ENCODE data around the gene ARL4D.

ARL4D gene

GRCh38 chr17:43430936-43431713 lies 32.3 kb downstream of the ARL4D start:
- DNase-seq = no peak

GRCh38 chr17:43431714-43432523 lies 33.1 kb downstream of the ARL4D start:
- DNase-seq = no peak

DNA sequence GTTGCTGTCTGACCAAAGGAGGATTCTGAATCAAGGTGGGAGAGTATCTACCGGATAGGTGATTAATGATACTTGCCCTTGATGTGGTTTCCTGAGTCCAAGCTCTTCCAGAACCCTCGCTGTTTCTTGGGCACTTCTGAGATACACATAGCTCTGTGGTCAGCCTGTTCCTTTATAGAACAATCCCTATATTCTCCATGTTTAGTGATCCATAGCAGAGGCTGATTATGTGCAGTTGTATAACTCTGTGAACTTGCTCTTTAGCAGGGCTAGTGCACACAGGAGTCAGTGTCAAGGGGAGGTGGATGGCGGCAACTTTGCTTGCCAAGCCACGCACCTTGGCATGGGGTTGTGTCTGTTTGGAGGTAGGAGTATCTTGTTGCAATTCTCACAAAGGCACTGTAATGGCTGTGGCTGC lies 36.1 kb downstream of the ARL4D start:
- no peak for DNase-seq

- DNase-seq = no peak
These were observed 39.0 kb downstream of the ARL4D start for GRCh38 chr17:43437756-43438155.

- no peak for DNase-seq
These were observed 39.8 kb downstream of the ARL4D start for GRCh38 chr17:43438626-43439025.

DNA sequence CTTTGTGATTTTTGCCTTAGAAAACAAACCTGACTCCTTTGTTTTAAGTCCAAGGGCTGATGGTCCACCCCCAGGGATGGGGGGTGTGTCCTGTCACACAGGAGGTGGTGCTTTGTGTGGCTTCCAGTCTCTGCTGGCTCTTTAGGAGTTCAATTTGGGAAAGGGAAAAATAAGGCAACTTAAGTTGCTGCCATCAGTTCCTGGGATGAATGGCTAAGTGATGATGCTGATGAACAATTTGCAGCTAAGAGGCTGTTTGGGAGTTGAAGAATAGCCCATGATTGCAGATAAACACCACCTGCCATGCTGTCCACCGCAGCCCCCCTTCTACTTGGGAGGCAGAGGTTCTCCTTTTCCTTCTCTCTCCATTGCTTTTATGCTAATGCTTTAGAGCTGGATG lies 40.2 kb downstream of the ARL4D start:
- no peak for DNase-seq

DNA sequence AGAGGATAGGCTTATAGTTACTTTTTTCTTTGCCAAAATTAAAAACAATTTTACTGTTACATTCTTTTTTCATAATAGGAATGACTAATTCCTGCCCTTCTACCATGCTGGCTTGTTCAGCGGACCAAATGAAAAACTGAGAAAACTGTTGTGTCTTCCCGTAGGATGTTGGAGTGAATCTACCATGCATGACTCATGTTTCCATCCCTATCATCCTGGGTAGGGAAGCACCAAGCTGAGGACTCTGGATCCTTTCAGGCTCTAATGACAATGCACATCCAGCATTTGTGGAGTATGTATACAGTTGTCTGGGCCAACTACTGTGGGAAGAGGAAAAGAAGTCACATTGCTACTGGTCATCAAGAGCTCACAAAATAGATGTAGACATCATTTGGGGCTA lies 43.9 kb downstream of the ARL4D start:
- DNase-seq = no peak

DNA sequence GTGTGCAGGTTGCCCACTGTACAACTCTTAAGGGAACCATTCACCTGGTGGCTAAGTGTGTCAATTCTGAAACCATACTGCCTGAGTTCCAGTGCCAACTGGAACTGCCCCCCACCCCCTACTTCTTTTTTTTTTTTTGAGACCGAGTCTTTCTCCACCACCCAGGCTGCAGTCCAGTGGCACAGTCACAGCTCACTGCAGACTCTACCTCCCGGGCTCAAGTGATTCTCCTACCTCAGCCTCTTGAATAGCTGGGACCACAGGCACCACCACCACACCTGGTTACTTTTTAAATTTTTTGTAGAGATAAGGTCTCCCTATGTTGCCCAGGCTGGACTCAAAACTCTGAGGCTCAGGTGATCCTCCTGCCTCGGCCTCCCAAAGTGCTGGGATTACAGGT lies 44.6 kb downstream of the ARL4D start:
- DNase-seq = no peak

DNA sequence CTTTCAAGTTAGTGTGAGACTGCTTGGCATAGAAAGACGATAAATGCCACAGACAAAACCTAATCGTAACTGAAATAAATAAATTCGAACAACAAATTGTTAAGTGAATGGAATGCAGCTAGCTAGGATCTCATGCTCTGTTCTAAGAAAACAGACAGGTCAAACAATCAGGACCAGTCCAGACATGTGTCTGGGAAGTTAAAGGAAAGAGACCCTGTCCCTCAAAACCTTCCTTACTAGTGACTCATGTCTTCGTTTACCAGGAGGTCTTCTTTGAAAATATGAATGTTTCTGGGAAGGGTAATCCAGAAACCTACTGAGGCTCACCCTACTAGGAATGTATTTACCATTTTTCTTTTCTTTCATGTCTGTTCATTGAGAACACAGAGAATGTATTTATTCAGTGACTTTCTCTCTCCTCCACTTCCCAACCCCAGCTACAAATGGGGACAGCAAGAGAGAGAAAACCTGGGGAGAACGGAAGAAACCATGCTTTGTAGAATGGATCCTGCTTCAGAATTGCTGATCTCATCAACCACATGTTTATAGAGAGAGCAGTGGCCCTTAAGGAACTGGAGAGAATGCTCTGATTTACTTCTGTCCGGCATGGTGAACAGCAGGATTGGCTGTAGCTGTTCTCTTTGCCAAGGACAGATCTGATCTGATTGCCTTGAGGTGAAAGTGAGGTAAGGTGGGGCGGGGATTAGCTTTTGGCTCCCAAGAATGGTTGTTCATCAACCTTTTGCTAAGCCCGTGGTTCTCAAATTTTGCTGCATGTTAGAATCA lies 45.6 kb downstream of the ARL4D start:
- DNase-seq = no peak

- no peak for DNase-seq
These were observed 46.3 kb downstream of the ARL4D start for GRCh38 chr17:43445009-43445589.

DNA sequence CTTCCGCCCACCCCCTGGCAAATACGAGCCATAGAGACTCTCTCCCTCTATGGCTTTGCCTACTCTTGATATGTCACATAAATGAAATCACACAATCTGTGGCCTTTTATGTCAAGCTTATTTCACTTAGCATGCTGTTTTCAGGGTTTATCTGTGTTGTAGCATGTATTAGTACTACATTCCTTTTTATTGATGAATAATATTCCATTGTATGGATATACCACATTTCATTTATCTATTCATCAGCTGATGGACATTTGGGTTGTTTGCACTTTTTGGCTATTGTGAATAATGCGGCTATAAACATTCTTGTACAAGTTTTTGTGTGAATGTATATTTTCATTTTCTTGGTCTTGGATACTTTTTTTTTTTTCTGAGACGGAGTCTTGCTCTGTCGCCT lies 48.0 kb downstream of the ARL4D start:
- no peak for DNase-seq

DNA sequence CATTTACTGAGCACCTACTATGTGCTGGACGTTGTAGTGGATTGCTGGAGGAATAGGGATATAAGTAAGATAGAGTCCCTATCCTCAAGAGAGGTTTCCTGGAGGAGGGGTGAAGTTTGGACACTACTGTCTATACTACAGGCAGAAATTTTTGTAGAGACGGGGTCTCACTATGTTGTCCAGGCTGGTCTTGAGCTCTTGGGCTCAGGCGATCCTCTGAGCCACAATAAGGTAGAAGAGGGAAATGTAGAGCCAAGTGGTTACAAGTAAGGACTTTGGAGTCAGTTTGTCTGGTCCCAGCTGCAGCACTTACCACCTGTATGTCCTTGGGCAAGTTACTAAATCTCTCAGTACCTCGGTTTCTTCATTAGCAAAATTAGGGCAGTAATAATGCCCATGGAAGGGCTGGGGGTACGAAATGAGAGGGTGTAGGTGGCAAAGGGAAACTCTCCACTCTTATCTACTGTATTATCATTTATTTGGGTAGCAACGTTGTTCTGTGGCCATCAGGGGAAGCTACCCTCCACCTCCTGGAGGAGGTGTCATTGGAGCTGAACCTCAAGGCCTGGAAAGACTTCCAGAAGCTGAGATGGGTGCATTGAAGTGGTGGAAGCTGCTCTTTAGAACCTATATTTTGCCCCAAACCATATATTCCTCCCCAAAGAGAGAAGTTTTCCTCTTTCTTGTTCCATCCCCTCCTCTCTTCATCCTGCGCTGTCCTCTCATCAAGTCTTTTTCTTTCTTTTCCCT lies 50.1 kb downstream of the ARL4D start:
- no peak for DNase-seq

DNA sequence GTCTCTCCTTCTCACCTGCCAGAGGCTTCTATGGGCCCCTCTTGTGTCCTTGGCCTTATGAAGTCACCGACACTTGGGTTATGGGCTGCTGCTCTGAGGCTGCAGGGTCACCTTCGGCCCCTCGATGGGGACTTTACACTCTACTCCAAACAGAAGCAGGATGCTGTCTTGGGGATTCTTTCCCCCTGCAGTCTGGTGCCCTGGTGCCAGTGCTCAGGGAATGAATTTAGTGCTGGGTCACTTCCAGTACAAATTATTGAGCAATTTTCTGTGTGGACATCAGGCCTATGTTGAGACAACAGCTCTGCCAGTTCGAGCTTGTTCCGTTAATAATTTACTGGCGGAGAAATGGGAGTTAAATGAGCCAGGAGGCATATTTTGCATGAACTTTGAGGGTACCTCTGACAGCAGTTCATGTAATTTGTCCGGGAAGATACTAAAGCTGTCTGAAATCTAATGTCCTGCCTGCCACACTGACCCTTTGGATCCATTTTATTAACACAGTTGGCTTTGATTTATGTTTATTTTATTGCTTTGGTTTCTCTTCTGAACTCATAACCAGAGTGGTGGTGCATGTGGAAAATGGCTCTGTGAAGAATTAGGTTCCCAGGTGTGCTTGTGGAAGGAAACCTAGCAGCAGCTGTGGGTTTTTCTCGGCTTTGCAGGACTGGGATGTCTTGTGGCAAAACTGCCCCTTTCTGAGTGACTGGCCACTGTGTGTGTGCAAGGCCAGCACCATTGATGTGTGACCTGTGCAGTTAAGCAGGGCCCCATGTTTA lies 50.9 kb downstream of the ARL4D start:
- peak in 1 of 2 experiments; percentile 7 for DNase-seq
